Nephron (organoid): ENCODE data around the gene EDIL3.

ENCODE experiments used
- H3K27ac Mint-ChIP-seq, 3 experiments: 2 replicates each; pipeline ENCODE4 v1.8.0; 2020; ENCODE audit warnings: mixed read lengths in 3 of 3, mild to moderate bottlenecking in 2 of 3, moderate library complexity in 1 of 3
- H3K27me3 Mint-ChIP-seq: 2 replicates; pipeline ENCODE4 v1.8.0; 2021; ENCODE audit warnings: low read depth, mild to moderate bottlenecking, moderate library complexity, mixed read lengths
- H3K36me3 Mint-ChIP-seq: 2 replicates; pipeline ENCODE4 v1.8.0; 2020; ENCODE audit warnings: low read depth, mixed read lengths
- H3K4me1 Mint-ChIP-seq: 2 replicates; pipeline ENCODE4 v1.8.0; 2020; ENCODE audit warnings: mixed read lengths
- H3K4me3 Mint-ChIP-seq, 3 experiments: 2 replicates each; pipeline ENCODE4 v1.8.0; 2020; ENCODE audit warnings: mild to moderate bottlenecking in 3 of 3, mixed read lengths in 3 of 3, moderate library complexity in 2 of 3
- H3K9me3 Mint-ChIP-seq: 2 replicates; pipeline ENCODE4 v1.8.0; 2020; ENCODE audit warnings: mixed read lengths
- CTCF ChIP-seq, 3 experiments: fragments of 200-600 bp; sonication (generic); IDR thresholded peaks; one replicate each; pipeline ENCODE4 v1.5.0; 2021; ENCODE audit warnings: antibody characterized with exemption in 3 of 3; ENCODE audit not compliant: unreplicated experiment in 3 of 3

EDIL3 gene

GRCh38 chr5:84265739-84266550, 118.7 kb downstream of the EDIL3 start:
- H3K27me3 Mint-ChIP-seq: no peaks in the 10 kb centered on the region
- no peak overlapping the region for H3K27ac Mint-ChIP-seq
- H3K36me3 Mint-ChIP-seq: no peaks in the 10 kb centered on the region
- H3K9me3 Mint-ChIP-seq: no peaks in the 10 kb centered on the region
- H3K4me3 Mint-ChIP-seq: no peak overlapping the region
- H3K4me1 Mint-ChIP-seq: peaks cover 18% of the 10 kb centered on the region
- no peak for TF ChIP-seq CTCF (IDR thresholded peaks at IDR 0.05; ENCODE audit: unreplicated experiment in 3 of 3)

- Mint-ChIP-seq H3K27me3 (no peaks in the 10 kb centered on the region), H3K27ac (no peak overlapping the region), H3K36me3 (no peaks in the 10 kb centered on the region), H3K4me1 (peaks cover 18% of the 10 kb centered on the region), H3K4me3 (no peak overlapping the region), H3K9me3 (no peaks in the 10 kb centered on the region)
- no peak for TF ChIP-seq CTCF (IDR thresholded peaks at IDR 0.05; ENCODE audit: unreplicated experiment in 3 of 3)
Observed at GRCh38 chr5:84265130-84265529, 119.5 kb downstream of the EDIL3 start.

- H3K27me3 Mint-ChIP-seq: no peaks in the 10 kb centered on the region
- H3K27ac Mint-ChIP-seq: no peak overlapping the region
- peaks cover 8% of the 10 kb centered on the region for H3K36me3 Mint-ChIP-seq
- TF ChIP-seq CTCF (IDR thresholded peaks at IDR 0.05; ENCODE audit: unreplicated experiment in 3 of 3): no peak
- H3K4me1 Mint-ChIP-seq: peaks cover 24% of the 10 kb centered on the region
- H3K9me3 Mint-ChIP-seq: no peaks in the 10 kb centered on the region
- no peak overlapping the region for H3K4me3 Mint-ChIP-seq
Observed at GRCh38 chr5:84260939-84261338, 123.7 kb downstream of the EDIL3 start.

DNA sequence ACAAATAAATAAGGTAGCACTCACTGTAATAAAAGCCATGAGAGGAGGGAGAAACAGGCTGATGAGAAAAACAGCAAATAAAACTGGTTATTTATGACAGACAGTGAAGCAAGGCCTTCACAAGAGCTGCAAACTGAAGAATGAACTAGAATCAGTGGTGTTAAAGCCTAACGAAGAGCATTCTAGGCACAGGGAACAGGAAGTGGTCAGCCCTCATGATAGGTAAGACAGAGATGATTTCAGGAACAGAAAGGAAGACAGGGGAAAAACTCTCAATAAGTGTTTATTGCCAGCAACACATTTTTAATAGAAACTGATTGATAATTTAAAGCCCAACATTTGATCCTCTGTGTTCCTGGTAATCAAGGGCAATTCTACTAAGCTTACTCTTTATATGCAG, 124.5 kb downstream of the EDIL3 start:
- TF ChIP-seq CTCF (IDR thresholded peaks at IDR 0.05; ENCODE audit: unreplicated experiment in 3 of 3): no peak
- H3K27me3 Mint-ChIP-seq: no peaks in the 10 kb centered on the region
- H3K27ac Mint-ChIP-seq: no peak overlapping the region
- H3K9me3 Mint-ChIP-seq: no peaks in the 10 kb centered on the region
- H3K36me3 Mint-ChIP-seq: peaks cover 8% of the 10 kb centered on the region
- H3K4me3 Mint-ChIP-seq: no peak overlapping the region
- H3K4me1 Mint-ChIP-seq: peaks cover 21% of the 10 kb centered on the region

- Mint-ChIP-seq H3K36me3 (peaks cover 8% of the 10 kb centered on the region), H3K27ac (no peak overlapping the region), H3K9me3 (no peaks in the 10 kb centered on the region), H3K4me3 (no peak overlapping the region), H3K27me3 (no peaks in the 10 kb centered on the region), H3K4me1 (peaks cover 15% of the 10 kb centered on the region)
- no peak for TF ChIP-seq CTCF (IDR thresholded peaks at IDR 0.05; ENCODE audit: unreplicated experiment in 3 of 3)
Observed at GRCh38 chr5:84259283-84260045, 125.2 kb downstream of the EDIL3 start.
